Lower leg skin (tissue), 3 donors: ENCODE measurements around the gene DENND1B.

Experiments
- POLR2A ChIP-seq, 2 donors: fragments of 450-650 bp; IDR thresholded peaks; one replicate each; pipeline ENCODE4 v1.6.1; 2016 to 2017; ENCODE audit warnings: antibody characterized with exemption in 2 of 2, mild to moderate bottlenecking in 1 of 2, moderate library complexity in 1 of 2
- TF ChIP-seq, protein P1 (sequence below), 3 donors: fragments of 450-650 bp; IDR thresholded peaks; one replicate each; pipeline ENCODE4 v1.5.1; 2016; ENCODE audit warnings: antibody characterized with exemption in 3 of 3, mild to moderate bottlenecking in 3 of 3, moderate library complexity in 2 of 3

DNA sequence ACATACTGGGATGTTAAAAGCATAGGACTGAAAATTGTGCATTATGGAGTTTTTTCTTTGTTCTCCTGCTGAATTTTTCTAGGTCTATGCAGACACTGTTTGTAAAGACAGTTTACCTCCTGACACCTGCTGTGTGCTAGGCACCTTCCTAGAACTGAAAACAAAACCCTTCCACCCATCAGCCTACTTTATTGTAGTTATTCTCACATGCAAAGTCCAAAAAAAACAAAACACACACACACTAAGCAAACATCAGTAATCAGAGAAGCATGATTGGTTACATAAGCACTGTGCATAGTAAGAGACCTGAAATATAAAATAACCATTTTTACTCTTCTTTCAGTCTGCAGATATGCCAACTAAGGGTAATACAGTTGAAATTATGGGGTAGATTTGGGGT, 312.1 kb downstream of the DENND1B start:
- TF ChIP-seq, protein P1, sequence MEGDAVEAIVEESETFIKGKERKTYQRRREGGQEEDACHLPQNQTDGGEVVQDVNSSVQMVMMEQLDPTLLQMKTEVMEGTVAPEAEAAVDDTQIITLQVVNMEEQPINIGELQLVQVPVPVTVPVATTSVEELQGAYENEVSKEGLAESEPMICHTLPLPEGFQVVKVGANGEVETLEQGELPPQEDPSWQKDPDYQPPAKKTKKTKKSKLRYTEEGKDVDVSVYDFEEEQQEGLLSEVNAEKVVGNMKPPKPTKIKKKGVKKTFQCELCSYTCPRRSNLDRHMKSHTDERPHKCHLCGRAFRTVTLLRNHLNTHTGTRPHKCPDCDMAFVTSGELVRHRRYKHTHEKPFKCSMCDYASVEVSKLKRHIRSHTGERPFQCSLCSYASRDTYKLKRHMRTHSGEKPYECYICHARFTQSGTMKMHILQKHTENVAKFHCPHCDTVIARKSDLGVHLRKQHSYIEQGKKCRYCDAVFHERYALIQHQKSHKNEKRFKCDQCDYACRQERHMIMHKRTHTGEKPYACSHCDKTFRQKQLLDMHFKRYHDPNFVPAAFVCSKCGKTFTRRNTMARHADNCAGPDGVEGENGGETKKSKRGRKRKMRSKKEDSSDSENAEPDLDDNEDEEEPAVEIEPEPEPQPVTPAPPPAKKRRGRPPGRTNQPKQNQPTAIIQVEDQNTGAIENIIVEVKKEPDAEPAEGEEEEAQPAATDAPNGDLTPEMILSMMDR (IDR thresholded peaks at IDR 0.05), result no peak
- TF ChIP-seq POLR2A (IDR thresholded peaks at IDR 0.05), result no peak
